ENCODE results near the gene SRRD. TPM values are rescaled to one million over a fixed set of nuclear protein-coding genes. Genes with fewer than 3 reads are reported as not detected.

The SRRD gene
- total RNA-seq, 1 donor from 2014 or later, result 16.3 TPM

GRCh38 chr22:26452236-26453016, 31.3 kb upstream of the SRRD start:
- peak; percentile 62 for DNase-seq (ENCODE audit: low spot score)

- no peak for DNase-seq (ENCODE audit: low spot score)
Measured at GRCh38 chr22:26453216-26453615, 30.5 kb upstream of the SRRD start.

- DNase-seq (ENCODE audit: low spot score), result peak; percentile 49
Measured at GRCh38 chr22:26453812-26454500, 29.7 kb upstream of the SRRD start.

- no peak for DNase-seq (ENCODE audit: low spot score)
Measured at GRCh38 chr22:26457661-26458272, 25.9 kb upstream of the SRRD start.

- DNase-seq (ENCODE audit: low spot score), result no peak
Measured at GRCh38 chr22:26460202-26460601, 23.5 kb upstream of the SRRD start.

GRCh38 chr22:26461188-26461810, 22.4 kb upstream of the SRRD start:
- DNase-seq (ENCODE audit: low spot score), result no peak

GRCh38 chr22:26462051-26462450, 21.6 kb upstream of the SRRD start:
- no peak for DNase-seq (ENCODE audit: low spot score)

- DNase-seq (ENCODE audit: low spot score), result no peak
Measured at GRCh38 chr22:26462641-26463040, 21.0 kb upstream of the SRRD start.

GRCh38 chr22:26463101-26463661, 20.5 kb upstream of the SRRD start:
- no peak for DNase-seq (ENCODE audit: low spot score)

- DNase-seq (ENCODE audit: low spot score), result no peak
Measured at GRCh38 chr22:26463688-26464087, 20.0 kb upstream of the SRRD start.

GRCh38 chr22:26464312-26464711, 19.4 kb upstream of the SRRD start:
- DNase-seq (ENCODE audit: low spot score), result no peak

- no peak for DNase-seq (ENCODE audit: low spot score)
Measured at GRCh38 chr22:26466196-26466595, 17.5 kb upstream of the SRRD start.

GRCh38 chr22:26470807-26471206, 12.9 kb upstream of the SRRD start:
- no peak for DNase-seq (ENCODE audit: low spot score)

- no peak for DNase-seq (ENCODE audit: low spot score)
Measured at GRCh38 chr22:26471522-26471921, 12.2 kb upstream of the SRRD start.

- DNase-seq (ENCODE audit: low spot score), result no peak
Measured at GRCh38 chr22:26474682-26475081, 9.0 kb upstream of the SRRD start.

GRCh38 chr22:26476705-26477340, 6.9 kb upstream of the SRRD start:
- no peak for DNase-seq (ENCODE audit: low spot score)

GRCh38 chr22:26477341-26477731, 6.3 kb upstream of the SRRD start:
- DNase-seq (ENCODE audit: low spot score), result no peak

- no peak for DNase-seq (ENCODE audit: low spot score)
Measured at GRCh38 chr22:26479043-26479791, 4.5 kb upstream of the SRRD start.

- DNase-seq (ENCODE audit: low spot score), result no peak
Measured at GRCh38 chr22:26479792-26480610, 3.7 kb upstream of the SRRD start.

- DNase-seq (ENCODE audit: low spot score), result no peak
Measured at GRCh38 chr22:26480611-26480932, 3.1 kb upstream of the SRRD start.
